Fibroblast of skin of right biceps (primary cell): ENCODE data around the gene CTDP1.
A peak's percentile ranks its signal among the peaks of the same experiment; 100 is the strongest.
"Not testable (repeated sequence)": the region's sequence is repeated elsewhere in the genome, so short reads cannot be mapped to it uniquely, and the experiment has no call there.

Experiments used
- DNase-seq: peaks from one replicate; pipeline ENCODE4 v3.0.0-alpha.2; 2013

The CTDP1 gene

DNA sequence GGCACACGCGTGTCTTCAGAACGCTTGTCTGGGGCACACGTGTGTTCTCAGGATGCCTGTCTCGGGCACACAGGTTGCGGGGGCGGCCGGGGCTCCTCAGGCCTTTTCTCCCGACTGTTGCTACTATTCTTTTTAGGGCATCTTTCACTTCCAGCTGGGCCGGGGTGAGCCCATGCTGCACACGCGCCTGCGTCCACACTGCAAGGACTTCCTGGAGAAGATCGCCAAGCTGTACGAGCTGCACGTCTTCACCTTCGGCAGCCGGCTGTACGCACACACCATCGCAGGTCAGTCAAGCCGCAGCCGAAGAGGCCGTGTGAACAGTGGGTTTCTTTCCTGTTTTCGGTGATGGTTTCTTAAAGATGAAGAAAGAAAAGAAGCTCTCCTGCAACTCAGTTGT is 25.0 kb downstream of the CTDP1 start:
- no peak for DNase-seq

DNA sequence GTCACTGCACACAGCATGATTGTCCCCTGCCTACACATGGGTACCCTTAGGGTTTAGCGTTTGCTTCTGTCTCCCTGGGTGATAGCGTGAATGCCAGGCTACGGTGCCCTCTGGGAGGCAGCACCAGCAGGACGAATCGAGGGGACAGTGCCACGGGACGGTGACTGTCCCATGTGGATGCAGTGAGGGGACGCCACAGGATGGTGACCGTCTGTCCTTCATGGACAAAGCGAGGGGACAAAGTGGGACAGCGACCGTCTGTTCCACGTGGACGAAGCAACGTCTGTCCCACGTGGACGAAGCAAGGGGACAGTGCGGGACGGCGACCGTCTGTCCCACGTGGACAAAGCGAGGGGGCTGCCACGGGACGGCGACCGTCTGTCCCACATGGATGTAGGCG is 25.7 kb downstream of the CTDP1 start:
- no peak for DNase-seq

DNA sequence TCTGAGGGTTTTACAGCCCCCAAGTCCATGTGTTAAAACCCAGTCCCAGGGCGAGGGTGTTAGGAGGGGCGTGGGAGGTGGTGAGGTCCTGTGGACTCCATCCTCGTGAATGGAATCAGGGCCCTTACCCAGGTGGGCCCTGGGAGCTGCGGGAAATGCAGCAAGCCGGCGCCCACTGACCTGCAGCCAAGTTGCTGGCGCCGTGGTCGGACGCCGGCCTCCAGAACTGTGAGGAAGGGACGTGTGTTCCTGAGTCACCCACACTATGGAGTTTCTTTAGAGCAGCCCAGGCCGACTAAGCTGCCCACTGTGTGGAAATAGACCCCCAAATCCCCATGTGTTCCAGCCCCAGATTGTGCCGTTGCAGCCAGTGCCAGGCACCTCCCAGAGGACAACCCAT is 26.4 kb downstream of the CTDP1 start:
- DNase-seq = no peak

DNA sequence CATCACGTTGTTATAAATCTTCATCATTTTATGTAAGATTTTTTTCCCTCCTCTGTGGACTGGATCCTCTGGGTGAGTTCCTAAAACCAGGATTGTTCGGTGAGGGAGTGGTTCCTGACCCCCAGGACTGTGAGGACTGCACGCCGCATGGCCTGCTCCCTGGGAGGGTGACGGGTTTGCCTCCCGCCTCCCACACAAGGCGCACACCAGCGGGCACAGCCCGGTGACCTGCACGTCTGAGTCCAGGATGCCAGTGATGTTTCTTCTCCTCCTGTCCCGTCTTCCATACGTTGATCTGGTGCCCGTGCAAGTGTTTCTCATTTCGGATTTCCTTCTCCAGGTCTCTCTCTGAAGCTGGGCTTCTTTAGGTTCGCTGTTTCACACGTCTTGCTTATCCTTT is 27.1 kb downstream of the CTDP1 start:
- no peak for DNase-seq

DNA sequence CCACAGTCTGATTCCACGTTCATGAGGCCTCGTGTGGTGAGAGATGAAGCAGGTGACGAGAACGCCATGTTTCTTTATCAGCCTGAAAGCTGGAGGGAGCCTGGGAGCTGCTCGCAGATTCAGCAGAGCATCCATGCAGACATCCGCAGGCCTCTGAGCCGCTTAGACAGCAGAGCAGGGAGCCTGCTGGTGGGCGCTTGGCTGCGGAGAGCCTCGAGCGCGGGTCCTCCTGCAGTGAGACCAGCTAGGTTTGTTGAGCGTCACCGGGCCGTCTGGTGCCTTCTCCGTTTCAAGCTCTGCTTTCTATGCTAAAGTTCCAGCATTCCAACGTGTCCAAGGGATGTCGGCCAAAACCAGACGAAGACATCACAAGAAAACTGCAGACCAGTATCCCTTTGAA is 27.6 kb downstream of the CTDP1 start:
- DNase-seq = no peak

DNA sequence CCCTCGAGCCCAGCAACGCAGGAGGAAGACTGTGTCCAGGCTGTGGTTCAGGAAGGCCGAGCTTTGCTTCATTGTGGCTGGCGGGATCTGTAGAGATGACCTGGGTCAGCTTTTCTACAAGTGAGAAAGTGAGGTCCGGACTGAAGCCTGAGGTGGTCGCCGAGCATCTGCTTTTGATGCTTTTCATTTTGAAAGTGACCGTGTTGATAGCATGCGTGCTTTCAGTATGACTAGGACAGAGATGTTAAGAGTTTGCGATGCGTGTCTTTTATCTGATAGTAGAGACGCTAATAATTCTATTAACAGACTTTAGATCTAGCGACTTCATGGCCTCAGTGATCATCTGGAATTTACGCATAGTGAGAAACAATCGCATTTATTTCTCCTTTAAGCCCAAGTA is 28.1 kb downstream of the CTDP1 start:
- no peak for DNase-seq

DNA sequence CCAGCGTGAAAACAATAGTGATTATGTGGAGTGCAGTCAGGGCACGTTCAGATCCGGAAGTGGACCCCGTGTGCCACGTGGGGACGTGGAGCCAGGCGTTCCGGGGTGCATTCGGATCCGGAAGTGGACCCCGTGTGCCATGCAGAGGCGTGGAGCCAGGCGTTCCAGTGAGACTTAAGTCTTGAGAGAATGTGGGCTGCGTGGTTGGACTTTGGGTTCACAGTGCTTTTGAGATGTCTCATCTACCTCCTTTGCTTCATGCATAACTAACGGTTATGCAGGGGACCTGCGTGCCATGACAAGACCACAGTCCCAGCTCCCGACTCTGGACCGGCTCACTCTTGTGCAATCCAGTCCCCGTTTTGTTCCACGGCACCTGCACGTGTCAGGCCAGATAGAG is 28.8 kb downstream of the CTDP1 start:
- no peak for DNase-seq

DNA sequence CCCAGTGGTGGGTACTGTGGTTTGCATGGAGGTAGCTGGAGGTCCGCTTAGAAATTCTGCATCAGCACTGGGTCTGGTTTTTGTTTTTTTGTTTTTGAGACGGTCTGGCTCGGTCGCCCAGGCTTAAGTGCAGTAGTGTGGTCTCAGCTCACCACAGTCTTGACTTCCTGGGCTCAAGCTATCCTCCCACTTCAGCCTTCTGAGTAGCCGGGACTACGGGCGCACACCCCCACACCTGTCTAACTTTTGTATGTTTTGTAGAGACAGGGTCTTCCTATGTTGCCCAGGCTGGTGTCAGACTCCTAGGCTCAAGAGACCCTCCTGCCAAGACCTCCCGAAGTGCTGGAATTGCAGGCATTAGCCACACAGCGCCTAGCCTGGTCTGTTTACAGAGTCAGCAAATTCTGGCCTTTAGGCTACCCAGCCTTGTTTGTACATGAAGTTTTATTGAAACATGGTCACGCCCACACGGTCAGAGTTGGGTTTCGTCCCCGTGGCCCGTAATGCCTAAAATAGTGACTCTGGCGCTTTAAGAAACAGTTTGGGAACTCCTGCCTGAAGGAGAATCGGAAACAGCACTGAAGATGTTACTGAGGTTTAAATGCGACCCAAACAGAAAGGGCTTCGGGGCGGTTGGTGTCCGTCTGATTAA is 32.7 kb downstream of the CTDP1 start:
- no peak for DNase-seq

DNA sequence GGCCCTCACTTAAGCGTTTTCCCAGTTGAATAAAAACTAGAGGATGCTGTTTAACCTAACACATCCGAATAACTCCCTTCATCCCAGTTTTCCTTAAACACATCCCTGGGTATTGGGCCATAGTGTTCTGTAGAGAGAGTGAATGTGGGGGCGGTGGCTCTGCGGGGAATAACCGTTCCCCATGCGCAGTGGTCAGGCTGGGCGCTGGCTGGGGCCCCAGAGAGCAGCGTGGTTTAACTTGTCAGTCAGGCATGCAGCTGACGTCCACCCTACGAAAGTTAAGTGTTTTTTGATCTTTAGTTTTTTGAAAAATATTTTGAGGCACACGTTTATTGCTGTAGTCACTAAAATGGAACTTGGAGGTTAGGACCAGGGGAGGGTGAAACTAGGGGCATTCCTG is 33.7 kb downstream of the CTDP1 start:
- no peak for DNase-seq

DNA sequence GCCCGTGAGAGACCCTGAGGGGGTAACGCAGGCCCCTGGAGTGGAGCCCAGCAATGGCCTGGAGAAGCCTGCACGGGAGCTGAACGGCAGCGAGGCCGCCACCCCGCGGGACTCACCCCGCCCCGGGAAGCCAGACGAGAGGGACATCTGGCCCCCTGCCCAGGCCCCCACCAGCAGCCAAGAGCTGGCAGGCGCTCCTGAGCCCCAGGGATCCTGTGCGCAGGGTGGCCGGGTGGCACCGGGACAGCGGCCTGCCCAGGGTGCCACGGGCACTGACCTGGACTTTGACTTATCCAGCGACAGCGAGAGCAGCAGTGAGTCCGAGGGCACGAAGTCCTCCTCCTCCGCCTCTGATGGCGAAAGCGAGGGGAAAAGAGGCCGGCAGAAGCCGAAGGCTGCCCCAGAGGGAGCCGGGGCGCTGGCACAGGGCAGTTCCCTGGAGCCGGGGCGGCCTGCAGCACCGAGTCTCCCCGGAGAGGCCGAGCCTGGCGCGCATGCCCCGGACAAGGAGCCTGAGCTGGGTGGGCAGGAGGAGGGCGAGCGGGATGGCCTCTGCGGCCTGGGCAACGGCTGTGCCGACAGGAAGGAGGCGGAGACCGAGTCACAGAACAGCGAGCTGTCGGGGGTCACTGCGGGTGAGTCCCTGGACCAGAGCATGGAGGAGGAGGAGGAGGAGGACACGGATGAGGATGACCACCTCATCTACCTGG is 35.1 kb downstream of the CTDP1 start:
- DNase-seq = no peak

DNA sequence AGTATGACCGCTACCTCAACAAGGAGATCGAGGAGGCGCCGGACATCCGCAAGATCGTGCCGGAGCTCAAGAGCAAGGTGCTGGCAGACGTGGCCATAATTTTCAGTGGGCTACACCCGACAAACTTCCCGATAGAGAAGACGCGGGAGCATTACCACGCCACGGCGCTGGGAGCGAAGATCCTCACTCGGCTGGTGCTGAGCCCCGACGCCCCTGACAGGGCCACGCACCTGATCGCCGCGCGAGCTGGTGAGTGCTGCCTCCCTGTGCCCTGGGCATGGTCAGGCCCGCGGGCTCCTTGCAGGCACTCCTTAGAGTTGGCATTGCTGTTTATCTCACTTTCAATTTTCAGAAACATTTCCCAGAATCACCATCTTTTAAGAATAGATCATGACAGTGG is 35.7 kb downstream of the CTDP1 start:
- DNase-seq = no peak

DNA sequence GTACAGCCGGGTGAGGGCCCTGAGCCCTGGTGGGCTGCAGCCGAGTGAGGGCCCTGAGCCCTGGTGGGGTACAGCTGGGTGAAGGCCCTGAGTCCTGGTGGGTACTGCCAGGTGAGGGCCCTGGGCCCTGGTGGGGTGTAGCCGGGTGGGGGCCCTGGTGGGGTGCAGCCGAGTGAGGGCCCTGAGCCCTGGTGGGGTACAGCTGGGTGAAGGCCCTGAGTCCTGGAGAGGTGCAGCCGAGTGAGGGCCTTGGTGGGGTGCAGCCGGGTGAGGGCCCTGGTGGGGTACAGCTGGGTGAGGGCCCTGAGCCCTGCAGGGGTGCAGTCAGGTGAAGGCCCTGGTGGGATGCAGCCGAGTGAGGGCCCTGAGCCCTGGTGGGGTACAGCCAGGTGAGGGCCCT is 37.5 kb downstream of the CTDP1 start:
- DNase-seq = no peak

DNA sequence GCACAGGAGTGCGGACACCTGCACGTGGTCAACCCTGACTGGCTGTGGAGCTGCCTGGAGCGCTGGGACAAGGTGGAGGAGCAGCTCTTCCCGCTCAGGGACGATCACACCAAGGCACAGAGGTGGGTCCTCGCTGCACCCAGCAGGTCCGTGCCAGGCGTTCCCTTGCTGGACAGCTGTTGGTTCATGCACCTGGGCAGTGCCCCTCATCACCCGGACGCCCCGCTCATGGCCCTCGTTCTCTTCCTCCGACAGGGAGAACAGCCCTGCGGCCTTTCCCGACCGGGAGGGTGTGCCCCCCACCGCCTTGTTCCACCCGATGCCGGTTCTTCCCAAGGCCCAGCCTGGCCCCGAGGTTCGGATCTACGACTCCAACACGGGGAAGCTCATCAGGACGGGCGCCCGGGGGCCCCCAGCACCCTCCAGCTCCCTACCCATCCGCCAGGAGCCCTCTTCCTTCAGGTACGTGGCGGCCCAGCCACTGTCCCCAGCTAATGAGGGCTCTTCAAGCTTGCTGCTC is 38.0 kb downstream of the CTDP1 start:
- no peak for DNase-seq

DNA sequence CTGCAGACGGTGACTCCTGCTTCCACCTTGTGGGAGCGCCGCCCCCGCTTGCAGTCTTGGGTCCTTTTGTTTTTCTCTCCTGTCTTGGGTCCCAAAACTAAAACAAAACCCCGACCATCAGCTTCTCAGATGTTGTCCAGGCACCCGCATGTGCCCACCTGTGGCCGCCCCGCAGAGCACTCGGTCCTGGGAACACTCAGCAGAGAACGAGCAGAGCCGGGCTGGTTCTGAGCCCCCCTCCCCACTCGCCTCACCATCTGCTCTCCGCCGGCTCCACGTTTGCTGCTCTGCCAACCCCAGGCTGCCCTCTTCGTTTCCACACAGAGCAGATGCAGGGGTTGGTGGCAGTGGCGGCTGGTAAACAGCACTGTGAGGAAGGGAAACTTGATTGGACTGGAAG is 38.5 kb downstream of the CTDP1 start:
- no peak for DNase-seq

DNA sequence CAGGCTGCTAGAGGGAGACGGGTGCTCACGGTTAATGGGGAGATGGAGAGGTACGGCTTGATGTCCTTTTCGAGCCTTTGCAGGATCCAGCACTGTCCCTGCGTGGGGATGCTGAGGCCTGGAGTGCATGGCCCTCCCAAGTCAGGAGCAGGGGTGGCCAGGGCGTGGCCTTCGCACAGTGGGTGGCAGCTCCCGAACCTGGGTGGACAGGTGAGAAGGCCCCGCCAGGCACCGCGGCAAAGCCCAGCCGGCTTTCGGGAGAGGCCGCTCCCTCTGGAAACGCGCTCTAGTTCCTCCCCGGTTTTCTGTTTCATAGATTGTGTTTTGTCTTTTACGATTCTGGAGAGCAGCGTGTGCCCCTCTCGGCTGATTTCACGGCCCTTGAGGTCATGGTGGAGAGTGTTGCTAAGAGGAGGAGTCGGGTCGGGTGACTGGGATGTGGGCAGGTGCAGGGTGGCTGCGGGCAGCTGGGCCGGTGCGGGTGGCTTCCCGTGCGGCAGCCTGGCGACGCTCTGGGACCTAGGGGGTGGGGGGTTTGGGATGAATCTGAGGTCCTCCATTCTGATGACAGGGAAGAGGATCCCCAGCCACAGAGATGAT is 39.4 kb downstream of the CTDP1 start:
- no peak for DNase-seq

DNA sequence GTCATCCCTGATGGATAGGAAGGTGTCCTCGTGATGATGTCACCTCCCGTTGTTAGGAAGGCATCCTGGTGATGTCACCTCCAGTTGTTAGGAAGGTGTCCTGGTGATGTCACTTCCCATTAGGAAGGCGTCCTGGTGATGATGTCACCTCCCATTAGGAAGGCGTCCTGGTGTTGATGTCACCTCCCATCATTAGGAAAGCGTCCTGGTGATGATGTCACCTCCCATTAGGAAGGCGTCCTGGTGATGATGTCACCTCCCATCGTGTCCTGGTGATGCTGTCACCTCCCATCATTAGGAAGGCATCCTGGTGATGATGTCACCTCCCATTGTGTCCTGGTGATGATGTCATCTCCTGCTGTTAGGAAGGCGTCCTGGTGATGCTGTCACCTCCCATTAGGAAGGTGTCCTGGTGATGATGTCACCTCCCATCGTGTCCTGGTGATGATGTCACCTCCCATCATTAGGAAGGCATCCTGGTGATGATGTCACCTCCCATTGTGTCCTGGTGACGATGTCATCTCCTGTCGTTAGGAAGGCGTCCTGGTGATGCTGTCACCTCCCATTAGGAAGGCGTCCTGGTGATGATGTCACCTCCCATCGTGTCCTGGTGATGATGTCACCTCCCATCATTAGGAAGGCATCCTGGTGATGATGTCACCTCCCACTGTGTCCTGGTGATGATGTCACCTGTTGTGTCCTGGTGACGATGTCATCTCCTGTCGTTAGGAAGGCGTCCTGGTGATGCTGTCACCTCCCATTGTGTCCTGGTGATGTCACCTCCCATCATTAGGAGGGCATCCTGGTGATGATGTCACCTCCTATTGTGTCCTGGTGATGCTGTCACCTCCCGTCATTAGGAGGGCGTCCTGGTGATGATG is 40.1 kb downstream of the CTDP1 start:
- not testable (repeated sequence) for DNase-seq

DNA sequence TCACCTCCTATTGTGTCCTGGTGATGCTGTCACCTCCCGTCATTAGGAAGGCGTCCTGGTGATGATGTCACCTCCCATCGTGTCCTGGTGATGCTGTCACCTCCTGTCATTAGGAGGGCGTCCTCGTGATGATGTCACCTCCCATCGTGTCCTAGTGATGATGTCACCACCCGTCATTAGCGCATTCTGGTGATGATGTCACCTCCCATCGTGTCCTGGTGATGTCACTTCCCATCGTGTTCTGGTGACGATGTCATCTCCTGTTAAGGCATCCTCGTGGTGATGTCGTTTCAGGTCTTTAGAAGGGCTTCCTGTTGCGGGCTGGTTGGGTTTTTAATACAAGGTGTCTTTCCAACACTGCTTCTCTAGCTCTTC is 40.7 kb downstream of the CTDP1 start:
- peak; percentile 8 for DNase-seq

DNA sequence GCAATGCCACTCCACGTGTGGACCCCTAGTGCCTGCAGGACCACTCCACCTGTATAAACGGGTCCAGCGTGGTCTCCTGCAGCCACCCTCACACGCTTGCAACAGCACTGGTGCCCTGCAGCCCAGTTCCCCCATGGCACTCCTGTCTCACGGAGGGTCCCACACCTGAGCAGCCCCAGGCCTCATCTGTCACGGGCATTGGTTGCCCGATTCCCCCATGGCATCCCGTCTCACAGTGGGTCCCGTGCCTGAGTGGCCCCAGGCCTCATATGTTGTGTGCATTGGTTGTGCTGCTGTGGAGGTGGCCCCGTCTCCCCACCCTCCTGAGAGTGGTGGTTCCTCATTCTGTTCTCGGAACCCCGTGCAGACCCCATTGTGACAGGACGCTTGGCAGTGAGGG is 43.4 kb downstream of the CTDP1 start:
- no peak for DNase-seq

DNA sequence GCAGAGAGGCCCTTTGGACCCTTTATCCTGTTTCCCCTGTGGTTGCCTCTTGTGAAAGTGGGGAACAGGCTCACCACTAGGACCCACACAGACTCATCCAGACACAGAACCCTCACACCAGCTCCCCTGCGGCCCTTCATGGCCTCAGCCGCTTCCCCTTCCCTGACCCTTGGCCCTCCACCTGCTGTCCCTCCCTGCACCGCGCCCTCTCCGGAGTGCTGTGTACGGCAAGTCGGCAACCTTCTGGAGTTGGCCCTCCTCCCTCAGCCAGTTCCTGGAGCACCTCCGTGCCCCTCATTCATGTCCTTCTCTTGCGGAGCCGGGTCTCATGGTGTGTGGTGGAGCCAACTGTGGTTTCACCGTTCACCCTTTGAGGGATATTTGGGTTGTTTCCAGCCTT is 44.0 kb downstream of the CTDP1 start:
- no peak for DNase-seq

DNA sequence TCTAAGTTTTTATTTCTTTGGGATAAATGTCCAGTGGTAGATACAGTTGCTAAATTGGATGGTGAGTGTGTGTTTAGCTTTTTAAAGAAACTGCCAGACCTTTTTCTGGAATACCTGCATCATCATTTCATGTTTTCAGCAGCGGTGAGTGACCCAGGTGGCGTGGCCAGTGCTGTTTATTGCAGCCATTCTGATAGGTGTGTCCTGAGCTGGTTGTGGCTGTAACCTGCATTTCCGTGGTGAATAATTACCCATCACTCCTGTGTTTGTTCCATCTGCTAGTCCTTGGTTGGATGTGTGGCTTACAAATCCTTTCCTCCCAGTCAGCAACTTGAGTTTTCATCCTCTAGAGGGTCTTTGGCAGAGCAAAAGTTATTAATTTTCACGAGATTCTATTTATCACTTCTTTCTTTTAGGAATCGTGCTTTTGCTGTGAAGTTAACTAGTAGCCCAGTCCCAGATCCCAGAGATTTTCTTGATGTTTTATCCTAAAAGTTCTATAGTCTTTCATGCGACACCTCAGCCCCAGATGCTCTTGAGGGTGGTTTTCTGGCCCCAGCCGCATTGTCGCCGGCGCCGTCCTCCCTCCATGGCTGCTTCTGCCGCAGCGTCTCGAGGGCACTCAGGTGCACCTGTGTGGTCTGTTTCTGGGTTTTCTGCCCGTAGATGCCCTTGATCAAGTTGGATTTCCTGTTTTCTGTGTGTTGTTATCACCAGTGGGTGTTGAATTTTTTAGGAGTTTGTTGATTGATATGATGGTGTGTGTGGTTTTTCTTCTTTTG is 44.9 kb downstream of the CTDP1 start:
- no peak for DNase-seq

DNA sequence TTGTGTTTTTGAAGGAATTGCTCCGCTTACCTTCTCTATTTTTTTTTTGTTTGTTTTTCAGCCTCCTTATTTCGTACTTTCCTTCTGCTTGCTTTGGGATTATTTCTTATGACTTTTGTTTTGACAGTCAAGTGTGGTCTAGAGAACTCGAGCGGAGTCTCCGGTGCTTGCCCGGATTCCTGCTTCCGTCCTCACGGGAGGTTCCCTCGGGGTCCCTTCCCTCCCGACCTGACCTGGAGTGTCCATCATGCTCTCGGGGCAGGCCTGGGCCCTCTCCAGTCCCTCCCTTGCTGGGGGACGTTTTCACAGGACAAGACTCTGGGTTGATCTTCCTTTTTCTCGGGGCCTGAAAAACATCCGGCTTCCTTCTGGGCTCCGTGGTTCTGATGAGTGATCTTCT is 45.9 kb downstream of the CTDP1 start:
- no peak for DNase-seq

DNA sequence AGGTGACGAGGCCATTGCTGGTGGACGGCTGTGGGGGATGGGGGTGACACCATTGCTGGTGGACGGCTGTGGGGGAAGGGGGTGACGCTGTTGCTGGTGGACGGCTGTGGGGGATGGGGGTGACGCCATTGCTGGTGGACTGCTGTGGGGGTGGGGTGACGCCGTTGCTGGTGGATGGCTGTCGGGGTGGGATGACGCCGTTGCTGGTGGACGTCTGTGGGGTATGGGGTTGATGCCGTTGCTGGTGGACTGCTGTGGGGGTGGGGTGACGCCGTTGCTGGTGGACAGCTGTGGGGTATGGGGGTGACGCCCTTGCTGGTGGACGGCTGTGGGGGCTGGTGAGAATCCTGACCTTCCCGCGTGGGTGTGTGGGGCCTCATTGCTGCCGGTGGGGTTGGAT is 47.1 kb downstream of the CTDP1 start:
- no peak for DNase-seq

DNA sequence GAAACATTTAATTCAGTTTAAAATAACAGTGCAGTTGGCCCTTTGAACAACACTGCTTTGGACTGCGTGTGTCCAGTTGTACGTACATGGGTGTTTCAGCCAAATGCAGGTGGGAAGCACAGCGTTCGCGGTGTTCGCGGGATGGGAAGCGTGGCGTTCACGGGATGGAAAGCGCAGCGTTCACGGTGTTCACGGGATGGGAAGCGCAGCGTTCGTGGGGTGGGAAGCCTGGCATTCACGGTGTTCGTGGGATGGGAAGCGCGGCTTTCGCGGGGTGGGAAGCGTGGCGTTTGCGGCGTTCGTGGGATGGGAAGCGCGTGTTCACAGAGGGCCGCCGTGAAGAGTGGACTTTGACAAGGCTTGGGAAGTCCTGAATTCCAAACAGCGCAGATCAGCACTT is 47.6 kb downstream of the CTDP1 start:
- DNase-seq = no peak
